Measurements from ENCODE around the gene CPSF7.

The CPSF7 gene

GRCh38 chr11:61425367-61426131 lies 4.2 kb downstream of the CPSF7 start:
- no peak overlapping the region for H3K4me3 ChIP-seq (ENCODE audit: low read depth, low read length)
- in situ Hi-C loops (cut with HindIII; ENCODE audit: low sequenced_read_pairs), result no loop called here
- no peak for DNase-seq (ENCODE audit: low read depth)
- no peak for TF ChIP-seq CTCF (IDR thresholded peaks at IDR 0.05; ENCODE audit: low read depth, low read length, missing control alignments)

GRCh38 chr11:61422226-61422625 lies 7.5 kb downstream of the CPSF7 start:
- no peak overlapping the region for H3K4me3 ChIP-seq (ENCODE audit: low read depth, low read length)
- in situ Hi-C loops (cut with HindIII; ENCODE audit: low sequenced_read_pairs), result no loop called here
- no peak for TF ChIP-seq CTCF (IDR thresholded peaks at IDR 0.05; ENCODE audit: low read depth, low read length, missing control alignments)
- DNase-seq (ENCODE audit: low read depth), result no peak

GRCh38 chr11:61418136-61418535 lies 11.6 kb downstream of the CPSF7 start:
- TF ChIP-seq CTCF (IDR thresholded peaks at IDR 0.05; ENCODE audit: low read depth, low read length, missing control alignments), result no peak
- in situ Hi-C loops (cut with HindIII; ENCODE audit: low sequenced_read_pairs), result no loop called here
- no peak for DNase-seq (ENCODE audit: low read depth)
- no peak overlapping the region for H3K4me3 ChIP-seq (ENCODE audit: low read depth, low read length)

GRCh38 chr11:61417670-61418069 lies 12.1 kb downstream of the CPSF7 start:
- no peak overlapping the region for H3K4me3 ChIP-seq (ENCODE audit: low read depth, low read length)
- in situ Hi-C loops (cut with HindIII; ENCODE audit: low sequenced_read_pairs), result no loop called here
- no peak for DNase-seq (ENCODE audit: low read depth)
- no peak for TF ChIP-seq CTCF (IDR thresholded peaks at IDR 0.05; ENCODE audit: low read depth, low read length, missing control alignments)

- DNase-seq (ENCODE audit: low read depth), result no peak
- H3K4me3 ChIP-seq (ENCODE audit: low read depth, low read length), result no peak overlapping the region
- in situ Hi-C loops (cut with HindIII; ENCODE audit: low sequenced_read_pairs), result no loop called here
- TF ChIP-seq CTCF (IDR thresholded peaks at IDR 0.05; ENCODE audit: low read depth, low read length, missing control alignments), result no peak
Observed at GRCh38 chr11:61416941-61417340, 12.8 kb downstream of the CPSF7 start.

GRCh38 chr11:61415381-61415780 lies 14.4 kb downstream of the CPSF7 start:
- no peak for DNase-seq (ENCODE audit: low read depth)
- H3K4me3 ChIP-seq (ENCODE audit: low read depth, low read length), result no peak overlapping the region
- in situ Hi-C loops (cut with HindIII; ENCODE audit: low sequenced_read_pairs), result no loop called here
- TF ChIP-seq CTCF (IDR thresholded peaks at IDR 0.05; ENCODE audit: low read depth, low read length, missing control alignments), result no peak

Data from astrocyte of the cerebellum (primary cell).